GM19452 (cell line): ENCODE measurements around the gene ADM2.

ENCODE experiments used
- ATAC-seq: cut with Tn5 transposase; IDR thresholded peaks from one replicate; pipeline ENCODE4 v1.9.1; 2021; ENCODE audit not compliant: unreplicated experiment

Gene ADM2

DNA sequence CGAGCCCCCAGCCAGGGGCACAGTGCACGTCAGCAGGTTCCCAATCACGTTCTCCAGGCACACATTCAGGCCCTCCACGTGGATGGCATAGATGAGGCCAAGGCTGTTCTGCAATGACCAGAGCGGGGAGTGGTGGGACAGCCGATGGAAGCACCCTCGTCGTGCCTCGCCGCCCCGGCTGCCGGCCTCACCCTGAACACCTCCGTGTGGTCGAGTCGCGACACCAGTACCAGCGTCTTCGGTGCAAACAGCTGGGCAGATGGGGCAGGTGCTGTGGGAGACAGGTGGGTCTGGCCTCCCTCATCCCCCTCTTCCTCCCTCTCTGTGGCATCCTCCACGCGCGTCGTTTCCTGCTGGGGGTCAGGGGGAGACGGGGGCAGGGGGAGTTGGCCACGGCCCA is 14.0 kb upstream of the ADM2 start:
- ATAC-seq: no peak

DNA sequence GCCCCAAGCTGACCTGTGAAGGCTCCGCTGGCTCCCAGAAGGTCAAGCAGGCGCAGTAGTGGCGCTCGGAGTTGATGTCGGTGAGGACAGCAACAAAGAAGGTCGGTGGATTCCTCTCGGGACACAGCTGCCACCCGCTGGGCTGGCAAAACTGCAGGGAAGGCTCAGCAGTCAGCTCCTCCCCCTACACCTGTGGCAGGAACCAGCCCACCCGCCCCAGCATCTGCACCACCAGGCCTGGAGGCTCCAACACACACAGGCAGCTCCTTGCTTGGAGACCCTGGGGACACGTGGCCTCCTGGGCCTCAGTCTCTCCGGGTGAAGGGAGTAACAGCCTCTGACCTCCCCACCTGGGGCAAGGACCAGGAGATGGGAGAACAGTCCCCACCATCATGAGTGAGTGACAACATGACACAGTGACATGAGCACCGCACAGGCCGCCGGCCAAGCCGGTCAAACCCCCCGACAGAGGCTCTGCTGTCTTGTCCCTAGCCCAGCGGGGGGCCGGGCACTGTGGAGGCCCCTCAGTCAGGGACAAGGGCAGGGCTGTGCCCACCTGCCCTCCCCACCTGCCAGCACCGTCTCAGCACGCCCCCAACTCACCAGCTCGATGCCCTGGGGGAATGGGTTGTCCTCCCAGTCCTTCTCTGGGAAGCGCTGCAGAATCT is 13.4 kb upstream of the ADM2 start:
- ATAC-seq: no peak

DNA sequence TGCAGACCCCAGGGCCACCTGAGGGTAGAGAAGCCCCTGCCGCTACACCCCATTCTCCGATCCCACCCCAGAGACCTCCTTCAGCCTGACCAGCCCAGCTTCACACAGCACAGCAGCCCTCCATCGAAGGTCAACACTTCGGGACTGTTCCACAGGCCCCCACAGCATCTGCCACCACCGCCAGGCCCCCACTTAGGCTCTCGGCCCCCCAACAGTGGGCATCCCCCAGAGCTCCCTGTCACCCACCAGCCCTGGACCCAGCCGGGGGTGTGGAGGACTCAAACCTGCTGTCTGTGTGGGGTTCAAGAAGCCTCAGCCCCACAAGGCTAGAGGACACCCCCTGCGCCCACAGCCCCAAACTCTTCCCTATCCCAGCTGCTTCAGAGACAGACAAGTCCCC is 12.7 kb upstream of the ADM2 start:
- no peak for ATAC-seq

DNA sequence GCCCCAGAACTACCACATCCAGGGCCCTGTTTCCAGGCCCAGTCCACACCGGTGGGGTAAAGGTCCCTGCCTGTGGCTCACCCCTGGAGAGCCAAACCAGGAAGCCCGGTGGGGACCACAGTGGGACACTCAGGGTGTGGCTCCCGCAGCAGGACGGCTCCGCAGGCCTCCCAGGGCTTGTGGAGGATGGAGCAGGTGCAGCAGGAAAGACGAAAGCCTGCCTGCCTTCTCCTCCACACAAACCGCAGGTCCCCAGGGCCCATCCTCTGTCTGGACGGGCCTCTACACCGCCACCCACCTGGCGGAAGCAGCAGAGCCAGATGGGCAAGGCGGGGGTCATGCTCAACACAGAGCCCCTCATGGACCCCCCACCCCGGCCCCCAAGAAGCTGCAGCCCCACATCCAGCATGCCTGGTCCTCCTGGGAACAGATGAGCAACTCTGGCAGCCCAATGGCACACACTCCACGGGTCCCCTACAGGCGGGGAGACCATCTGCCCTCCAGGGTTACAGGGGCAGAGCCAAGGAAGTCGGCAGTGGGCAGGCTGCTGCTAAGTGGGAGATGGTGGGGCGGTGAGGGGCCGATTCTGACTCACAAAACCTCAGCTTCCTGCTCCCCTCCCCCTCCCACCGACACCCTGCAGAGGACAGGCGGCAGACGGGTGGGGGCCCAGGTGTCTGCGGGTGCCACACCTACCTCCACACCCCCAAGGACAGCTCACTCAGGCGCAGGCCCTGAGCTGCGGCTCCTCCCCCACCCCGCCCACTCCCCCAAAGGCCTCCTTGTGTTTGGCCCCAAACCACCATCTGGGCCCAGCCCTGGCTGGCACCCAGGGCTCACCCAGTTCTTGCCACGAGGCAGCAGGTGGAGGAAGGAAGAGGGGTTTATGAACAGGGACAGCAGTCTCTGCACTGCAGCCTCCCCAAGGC is 11.7 kb upstream of the ADM2 start:
- peak; percentile 62 for ATAC-seq

DNA sequence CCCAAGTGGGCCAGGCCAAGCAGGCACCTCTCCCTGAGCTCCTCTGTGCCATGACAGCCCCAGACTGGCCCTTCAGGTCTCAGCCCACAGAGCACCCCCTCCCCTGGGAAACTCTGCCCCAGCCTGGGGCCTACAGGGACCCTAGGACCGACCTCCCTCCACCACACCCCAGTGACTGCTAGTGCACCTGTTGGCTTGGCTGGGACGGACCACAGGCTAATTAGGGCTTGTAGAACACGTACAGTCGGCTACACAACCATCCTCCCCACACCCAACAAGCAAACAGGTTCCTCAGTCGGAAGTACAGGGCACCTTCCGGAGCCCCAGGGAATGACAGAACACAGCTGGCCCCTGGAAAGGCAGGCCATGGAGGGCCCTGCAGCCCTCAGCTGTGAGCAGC is 10.9 kb upstream of the ADM2 start:
- ATAC-seq: no peak

DNA sequence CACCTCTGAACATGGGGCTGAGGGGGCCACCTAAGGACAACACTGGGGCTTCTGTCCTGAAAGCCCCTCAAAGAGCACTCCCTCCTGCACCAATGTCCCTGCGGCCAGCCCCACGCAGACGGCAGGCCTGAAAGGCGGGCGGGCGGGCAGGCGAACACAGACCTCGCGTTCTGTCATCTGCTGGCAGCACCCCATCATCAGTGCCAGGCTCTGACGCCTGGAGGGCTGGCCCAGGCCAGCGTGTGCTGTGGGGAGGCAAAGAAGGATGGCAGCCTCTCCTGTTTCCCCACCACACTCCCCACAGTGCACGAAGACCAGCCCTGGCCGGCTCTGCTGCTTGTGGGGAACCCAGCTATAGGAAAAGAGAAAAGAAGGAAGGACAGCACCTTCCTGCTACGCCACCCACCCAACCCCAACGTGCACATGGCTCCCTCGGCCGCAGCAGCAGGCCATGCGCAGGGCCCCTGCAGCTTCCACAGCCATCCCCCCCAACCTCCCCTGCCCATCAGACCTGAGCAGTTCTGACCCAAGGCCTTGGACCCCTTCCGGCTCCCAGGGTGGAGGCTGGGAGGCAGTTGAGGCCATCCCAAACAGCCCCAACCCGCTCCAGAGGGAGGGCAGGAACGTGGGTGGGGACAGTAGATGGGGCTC is 10.0 kb upstream of the ADM2 start:
- no peak for ATAC-seq

DNA sequence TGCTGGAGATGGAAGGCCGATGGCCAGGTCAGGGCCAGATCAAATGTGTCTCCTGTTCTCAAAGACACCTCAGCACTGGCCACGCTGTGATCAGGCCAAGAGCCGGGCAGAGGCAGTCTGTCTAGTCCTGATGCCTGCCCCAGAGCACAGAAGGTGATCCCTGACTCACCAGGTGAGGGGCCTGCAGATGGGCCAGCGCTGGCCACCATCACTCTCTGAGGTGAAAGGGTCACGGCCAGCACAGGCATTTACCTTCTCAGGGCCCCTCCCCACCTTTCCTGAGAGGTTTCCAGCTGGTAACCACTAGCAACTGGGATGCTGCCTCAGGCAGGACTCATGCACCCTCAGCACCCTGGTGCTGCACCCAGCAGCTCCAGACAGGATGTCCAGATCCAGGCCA is 9.4 kb upstream of the ADM2 start:
- ATAC-seq: no peak

DNA sequence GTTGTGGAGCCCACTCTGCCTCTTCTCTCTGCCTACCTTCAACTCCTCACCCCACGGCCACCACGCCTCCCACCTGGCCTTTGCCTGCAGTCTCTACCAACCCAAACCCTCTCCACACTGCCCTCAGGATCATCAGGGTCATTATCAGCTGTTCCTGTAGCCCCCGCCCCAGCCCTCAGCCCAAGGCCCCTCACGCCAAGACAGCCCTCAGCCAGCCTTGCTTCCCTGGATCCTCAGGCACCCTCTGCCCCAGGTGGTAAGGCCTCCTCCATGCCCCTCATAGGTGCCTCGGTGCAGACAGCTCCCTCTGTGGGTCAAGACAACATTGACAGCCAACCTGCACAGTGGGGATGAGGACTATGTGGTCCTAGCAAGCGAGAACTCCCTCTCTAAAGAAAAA is 8.3 kb upstream of the ADM2 start:
- no peak for ATAC-seq

DNA sequence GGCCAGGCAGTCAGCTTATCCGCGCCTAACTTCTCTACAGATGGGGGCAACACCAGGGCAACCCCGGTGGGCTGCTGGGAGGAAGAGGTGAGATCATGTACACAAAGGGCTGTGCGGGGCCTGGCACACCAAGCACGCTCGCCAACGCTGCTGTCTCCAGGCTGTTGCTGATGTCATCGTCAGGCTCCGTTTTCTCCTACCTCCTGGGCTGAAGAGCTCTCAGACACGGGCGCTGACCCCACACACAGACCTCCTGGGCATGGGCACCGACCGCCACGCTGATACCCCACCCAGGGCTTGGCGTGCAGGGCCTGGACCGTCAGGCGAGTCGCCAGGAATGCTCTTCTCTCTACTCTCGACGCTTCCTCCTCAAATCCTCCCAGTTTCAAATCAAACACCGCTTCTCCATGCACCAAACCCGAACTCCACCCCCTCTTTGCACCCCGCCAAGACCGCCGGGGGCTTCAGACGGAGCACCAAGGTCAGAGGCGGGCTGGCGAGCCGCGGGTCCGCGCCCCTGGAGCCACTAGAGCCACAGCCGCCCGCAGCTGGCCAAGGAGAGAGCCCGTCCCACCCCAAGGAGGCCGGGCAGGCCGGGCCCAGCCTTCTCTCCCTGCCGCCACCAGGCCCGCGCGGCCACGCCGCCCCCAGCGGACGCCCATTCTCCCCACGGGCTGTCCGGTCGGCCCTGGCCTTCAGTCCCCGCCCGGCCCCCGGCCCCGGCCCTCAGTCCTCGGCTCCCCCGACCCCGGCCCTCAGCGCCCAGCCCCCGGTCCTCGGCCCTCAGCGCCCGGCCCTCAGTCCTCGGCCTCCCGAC is 7.3 kb upstream of the ADM2 start:
- ATAC-seq: no peak

DNA sequence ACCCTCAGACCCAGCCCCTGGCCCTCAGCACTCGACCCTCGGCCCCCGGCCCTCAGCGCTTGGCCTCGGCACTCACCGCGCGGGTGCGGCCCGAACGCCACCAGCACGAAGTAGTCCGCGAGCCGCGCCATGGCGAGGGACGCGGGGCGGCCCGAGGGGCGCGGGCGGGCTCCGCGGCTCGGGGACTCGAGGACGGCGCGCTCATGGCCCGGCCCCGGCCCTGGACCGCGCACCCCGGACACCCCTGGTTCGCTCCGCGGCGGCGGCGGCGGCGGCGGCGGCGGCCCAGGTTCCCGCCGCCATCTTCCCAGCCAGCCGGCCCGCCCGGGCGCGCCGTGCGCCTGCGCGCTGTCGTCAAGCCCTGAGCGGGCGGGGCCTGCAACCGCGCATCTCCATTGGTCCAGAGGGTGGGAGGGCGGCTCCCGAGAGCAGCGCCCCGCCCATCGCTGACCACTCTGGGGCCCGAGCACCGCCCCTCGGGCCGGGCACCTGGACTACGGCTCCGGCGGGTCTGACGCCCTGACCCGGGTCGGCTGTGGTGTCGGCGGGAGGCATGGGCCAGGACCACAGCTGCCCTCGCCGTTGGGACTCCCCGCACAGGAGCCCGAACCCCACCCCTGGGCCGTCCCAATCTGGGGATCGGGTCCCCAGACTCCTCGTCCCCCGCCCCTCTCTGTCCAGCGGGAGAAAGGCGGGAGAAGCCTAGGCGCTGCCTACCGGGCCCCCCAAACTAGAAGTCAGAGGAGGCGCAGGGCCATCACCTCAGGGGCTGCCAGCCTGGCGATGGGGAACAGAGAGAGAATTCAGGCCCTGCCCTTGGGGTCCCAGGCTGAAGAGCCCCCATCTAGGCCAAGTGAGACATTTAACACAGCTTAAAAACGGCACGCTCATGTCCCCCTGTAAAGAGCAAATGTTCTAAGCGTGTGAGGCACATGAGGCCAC is 6.4 kb upstream of the ADM2 start, which contains the start of gene SBF1:
SBF1 (minus strand) TSS at position 326 of the 942 bp plus-strand sequence; CDS start at position 131, 195 bp downstream.
- ATAC-seq: peak; percentile 67

DNA sequence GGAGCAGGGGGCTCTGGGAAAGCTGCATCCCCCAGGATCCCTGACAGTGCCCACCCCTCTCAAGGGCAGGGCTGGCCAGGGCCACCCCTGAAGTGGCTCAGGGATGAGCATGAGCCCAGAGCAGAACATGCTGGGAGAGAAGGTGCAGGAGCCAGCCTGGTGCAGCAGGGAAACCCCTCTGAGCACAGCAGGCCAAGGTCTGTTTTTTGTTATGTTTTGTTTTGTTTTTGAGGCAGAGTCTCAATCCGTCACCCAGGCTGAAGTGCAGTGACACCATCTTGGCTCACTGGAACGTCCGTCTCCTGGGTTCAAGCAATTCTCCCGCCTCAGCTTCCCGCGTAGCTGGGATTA is 5.7 kb upstream of the ADM2 start:
- no peak for ATAC-seq

DNA sequence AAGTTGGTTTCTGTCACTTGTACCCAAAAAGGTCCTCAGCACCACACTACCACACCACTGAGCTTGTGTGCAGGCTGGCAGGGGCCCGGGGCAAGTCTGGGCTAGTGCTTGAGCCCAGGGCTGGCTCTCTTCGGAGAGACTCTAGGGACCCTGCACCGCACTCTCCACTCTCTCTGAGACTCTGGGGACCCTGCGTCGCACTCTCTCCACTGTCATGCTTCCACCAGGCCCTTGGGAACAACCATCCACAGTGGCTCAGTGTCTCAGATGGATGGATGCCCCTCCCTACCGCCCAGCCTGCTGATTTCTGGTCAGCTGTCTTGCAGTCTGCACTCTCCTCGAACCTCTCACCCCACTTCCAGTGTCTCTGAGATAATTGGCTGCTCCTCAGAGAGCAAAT is 4.5 kb upstream of the ADM2 start:
- no peak for ATAC-seq

DNA sequence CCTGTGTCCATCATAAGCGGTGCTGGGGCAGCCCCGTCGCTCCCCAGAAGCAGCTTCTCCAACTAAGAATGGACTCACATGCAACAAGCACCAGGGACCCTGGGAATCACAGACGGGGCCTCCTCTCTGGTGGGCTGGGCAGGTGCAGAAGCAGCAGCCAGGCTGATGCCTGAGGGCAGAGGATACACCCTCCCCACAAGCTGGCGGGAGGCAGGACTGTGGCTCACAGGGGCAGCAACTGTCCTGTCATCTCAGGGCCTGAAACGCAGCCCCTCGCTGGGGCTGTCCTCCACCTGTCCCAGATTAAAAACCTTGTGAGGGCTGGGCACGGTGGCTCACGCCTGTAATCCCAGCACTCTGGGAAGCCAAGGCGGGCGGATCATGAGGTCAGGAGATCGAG is 3.4 kb upstream of the ADM2 start:
- no peak for ATAC-seq

DNA sequence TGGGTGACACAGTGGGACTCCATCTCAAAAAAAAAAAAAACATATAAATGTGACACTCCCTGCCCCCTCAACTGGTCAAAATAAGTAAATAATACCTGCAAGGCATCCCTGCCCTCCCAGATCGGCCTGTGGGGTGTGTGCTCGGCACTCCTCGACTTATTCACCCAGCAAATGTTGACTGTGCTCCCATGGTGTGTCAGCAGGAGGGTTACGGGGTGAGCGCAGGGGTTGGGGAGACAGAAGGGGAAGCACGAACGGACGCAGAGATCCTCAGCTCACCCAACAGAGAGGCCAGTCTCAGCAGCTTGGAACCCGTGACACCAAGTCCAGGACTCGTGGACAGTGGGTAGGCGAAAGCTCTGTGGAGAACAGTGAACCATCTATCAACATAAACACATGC is 1.6 kb upstream of the ADM2 start:
- ATAC-seq: no peak

DNA sequence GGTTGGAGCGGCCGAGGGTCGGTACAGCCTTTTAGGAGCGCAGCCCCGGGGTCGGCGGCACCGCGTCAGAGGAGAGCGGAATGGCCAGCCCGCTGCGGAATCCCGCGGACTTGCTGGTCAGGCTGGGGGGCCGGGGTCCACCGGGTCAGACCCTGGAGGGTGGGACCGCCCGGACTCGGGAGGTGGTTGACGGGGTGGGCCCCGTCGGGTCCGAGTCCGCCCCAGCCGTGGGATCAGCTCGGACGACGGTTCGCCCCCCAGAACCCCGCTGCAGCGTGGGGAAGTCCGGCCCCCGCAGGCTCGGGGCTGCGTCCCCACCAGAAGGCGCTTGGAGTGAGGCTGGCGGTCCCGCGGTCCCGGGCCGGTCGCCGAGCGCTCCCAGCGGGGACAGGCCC is 301 bp upstream of the ADM2 start:
- no peak for ATAC-seq

DNA sequence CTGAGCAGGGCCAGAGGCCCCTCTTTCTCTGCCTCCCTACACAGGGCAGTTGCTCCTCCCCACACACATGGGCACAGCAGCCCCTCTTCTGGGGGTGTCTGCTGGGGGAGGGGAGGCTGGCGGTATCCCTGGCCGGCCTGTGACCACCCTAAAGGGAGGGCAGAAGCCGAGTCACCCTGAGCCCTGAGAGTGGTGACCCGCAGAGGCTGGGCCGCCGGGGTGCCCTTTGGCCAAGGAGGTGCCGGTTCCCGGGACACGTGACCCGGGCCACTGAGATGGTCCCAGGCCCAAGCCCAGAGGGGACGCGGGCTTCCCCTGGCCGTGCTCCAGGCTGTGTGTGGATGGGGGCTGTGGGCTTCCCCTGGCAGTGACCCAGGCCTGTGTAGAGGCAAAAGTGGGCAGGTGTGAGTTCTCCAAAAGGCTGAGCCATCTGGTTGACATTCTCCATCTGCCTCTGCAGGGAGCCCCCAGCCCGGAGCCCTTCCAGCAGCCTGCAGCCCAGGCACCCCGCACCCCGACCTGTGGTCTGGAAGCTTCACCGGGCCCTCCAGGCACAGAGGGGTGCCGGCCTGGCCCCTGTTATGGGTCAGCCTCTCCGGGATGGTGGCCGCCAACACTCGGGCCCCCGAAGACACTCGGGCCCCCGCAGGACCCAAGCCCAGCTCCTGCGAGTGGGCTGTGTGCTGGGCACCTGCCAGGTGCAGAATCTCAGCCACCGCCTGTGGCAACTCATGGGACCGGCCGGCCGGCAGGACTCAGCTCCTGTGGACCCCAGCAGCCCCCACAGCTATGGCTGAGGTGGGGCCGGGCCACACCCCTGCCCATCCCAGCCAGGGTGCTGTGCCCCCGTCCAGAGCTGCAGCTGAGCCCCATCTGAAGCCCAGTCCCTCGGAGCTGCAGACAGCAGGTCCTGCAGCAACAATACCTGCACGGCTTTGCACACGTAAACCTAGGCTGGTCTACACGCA is 1.0 kb downstream of the ADM2 start:
- ATAC-seq: no peak

DNA sequence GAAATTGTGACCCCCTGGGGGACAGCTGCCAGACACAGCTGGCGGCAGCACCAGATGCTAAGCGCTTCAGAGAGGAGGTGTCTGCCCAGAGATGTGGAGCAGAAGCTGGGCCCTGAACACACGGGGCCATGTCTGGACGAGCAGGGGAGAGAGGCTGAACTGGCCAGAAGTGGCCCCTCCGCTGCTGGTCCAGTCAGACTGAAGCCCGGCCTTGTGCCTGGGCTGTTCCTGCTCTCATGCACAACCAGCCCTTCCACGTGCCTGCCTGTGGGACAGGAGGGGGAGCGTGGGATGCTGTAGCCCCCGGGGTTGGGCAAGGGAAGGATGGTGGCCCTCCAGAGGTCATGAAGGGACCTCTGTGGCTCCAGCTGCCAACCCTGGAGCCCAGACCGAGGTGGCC is 1.8 kb downstream of the ADM2 start:
- no peak for ATAC-seq

DNA sequence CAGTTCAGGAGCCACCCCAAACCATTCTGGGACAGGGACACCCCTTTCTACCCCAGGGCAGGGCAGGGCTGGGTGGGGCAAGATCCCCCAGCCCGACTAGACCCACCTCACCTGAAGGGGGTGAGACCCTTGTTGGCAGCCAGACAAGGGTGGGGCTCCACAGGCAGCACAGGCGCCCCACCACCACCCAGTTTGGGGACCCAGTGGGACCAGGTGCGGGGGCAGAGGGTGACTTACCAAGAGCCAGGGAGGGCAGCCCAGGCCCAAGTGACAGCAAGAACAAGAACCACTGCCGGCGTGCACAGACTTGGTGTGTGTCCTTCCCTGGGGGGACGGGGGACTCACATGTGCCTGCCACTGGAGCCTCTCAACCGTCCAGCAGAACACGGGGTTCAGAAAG is 2.2 kb downstream of the ADM2 start:
- ATAC-seq: no peak
